ENCODE results near the gene CARD11. TPM values are rescaled to one million over a fixed set of nuclear protein-coding genes. Genes with fewer than 3 reads are reported as not detected.

Gene CARD11
- total and polyA plus RNA-seq, 5 donors from 2014 or later: 7.1 to 118 (median 10.8) TPM

DNA sequence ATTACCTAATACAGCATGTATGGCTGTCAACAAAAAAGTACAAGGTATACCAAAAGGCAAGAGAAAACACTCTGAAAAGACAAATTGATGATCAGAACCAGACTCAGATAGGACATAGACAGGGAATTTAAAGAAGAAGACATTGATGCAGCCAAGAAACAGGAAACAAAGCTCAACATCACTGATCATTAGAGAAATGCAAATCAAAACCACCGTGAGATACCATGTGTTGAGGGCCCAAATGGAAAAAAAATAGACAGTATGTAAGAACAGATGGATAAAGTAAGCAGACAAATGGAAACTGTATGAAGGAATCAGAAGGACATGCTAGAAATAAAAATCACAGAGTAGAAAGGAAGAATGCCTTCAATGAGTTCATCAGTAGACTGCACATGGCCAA lies 23.3 kb downstream of the CARD11 start:
- no peak for ATAC-seq (ENCODE audit: low read depth in 2 of 2)
- Mint-ChIP-seq H3K4me3 (no peak overlapping the region), H3K27me3 (no peaks in the 10 kb centered on the region), H3K36me3 (peaks cover 64% of the 10 kb centered on the region), H3K27ac (peak overlapping the region in 2 of 3 donors; percentile 8 to 67), H3K9me3 (peaks cover 0 to 31% (median 7%) of the 10 kb centered on the region in 7 donors), H3K4me1 (peaks cover 18 to 50% (median 22%) of the 10 kb centered on the region in 4 donors)
- no peak overlapping the region for H3K4me3 ChIP-seq (ENCODE audit: low read depth, low read length)
- no peaks in the 10 kb centered on the region for H3K27me3 ChIP-seq (ENCODE audit: control insufficient read depth, insufficient read depth, low read length)
- H3K36me3 ChIP-seq (ENCODE audit: control insufficient read depth, insufficient read depth, low read length): peaks cover 53% of the 10 kb centered on the region
- no peaks in the 10 kb centered on the region for H3K4me1 ChIP-seq (ENCODE audit: control insufficient read depth, insufficient read depth, low read length, poor library complexity, severe bottlenecking)
- H3K27ac ChIP-seq (ENCODE audit: insufficient read depth, low read length, poor library complexity, severe bottlenecking): no peak overlapping the region
- DNase-seq: no peak
- peaks cover 15 to 19% of the 10 kb centered on the region in 2 experiments for H3K9me3 ChIP-seq (ENCODE audit: control insufficient read depth in 2 of 2, low read length in 2 of 2)

DNA sequence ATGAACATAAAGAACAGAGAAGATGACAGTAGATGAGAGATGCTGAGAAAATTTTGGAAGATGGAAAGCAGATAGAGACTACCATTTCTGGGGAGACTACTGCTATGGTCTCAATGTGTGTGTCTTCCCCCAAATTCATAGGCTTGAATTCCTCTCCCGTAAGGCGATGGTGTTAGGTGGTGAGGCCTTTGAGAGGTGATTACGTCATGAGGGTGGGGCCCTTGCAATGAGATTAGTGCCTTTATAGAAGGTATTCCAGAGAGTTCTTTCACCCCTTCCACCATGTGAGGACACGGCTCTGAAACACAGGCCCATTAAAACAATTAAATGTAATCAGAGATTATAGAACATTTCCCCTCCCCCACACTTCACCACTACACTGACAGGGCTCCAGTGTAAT lies 23.9 kb downstream of the CARD11 start:
- H3K4me3 Mint-ChIP-seq: peak overlapping the region in 1 of 4 donors; percentile 28
- peaks cover 57% of the 10 kb centered on the region for H3K36me3 Mint-ChIP-seq
- no peak for DNase-seq
- Histone ChIP-seq H3K4me1 (ENCODE audit: control insufficient read depth, insufficient read depth, low read length, poor library complexity, severe bottlenecking) (no peaks in the 10 kb centered on the region), H3K4me3 (ENCODE audit: low read depth, low read length) (no peak overlapping the region), H3K9me3 (ENCODE audit: control insufficient read depth in 2 of 2, low read length in 2 of 2) (peaks cover 15 to 19% of the 10 kb centered on the region in 2 experiments), H3K27ac (ENCODE audit: insufficient read depth, low read length, poor library complexity, severe bottlenecking) (no peak overlapping the region), H3K27me3 (ENCODE audit: control insufficient read depth, insufficient read depth, low read length) (no peaks in the 10 kb centered on the region), H3K36me3 (ENCODE audit: control insufficient read depth, insufficient read depth, low read length) (peaks cover 54% of the 10 kb centered on the region)
- no peaks in the 10 kb centered on the region for H3K27me3 Mint-ChIP-seq
- H3K4me1 Mint-ChIP-seq: peaks cover 18 to 50% (median 20%) of the 10 kb centered on the region in 4 donors
- H3K9me3 Mint-ChIP-seq: peaks cover 0 to 29% (median 7%) of the 10 kb centered on the region in 7 donors
- H3K27ac Mint-ChIP-seq: no peak overlapping the region
- no peak for ATAC-seq (ENCODE audit: low read depth in 2 of 2)

DNA sequence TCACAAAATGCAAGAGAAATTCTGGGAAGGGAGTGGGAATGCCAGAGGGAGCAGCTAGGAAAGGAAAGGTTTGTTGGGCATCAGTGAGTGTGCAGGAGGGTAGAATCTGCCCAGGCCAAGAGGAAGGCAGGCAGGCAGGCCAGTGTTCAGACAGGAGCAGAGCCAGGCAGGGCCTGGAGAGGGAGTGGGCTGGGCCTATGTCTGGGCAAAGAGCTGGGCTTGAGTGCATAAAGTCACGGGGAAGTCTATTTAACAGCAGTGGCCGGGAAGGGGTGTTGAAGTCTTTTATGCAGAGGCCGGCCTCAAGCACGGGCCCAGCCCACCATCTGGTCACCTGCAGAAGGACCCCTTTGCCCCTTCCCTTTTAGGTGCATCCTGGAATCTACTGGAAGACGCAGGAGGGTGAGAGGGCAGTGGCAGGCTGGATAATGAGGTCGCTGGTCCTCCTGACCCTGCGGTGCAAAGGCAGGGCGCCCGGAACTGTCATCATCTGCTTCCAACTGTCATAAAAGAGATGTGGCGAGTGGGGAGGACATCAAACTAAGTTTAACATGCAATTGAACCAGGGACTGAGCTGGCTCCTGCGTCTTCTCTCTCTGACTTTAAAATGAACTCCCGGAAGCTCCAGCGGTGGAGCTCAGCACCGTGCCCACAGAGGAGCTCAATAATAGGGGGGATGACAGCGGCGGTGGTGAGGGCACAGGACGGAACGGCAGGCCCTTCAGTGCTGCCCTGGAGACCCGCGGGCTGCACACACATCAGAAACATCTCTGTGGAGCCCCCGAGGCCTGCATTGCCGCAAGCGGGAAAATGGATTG lies 29.5 kb downstream of the CARD11 start:
- Histone ChIP-seq H3K36me3 (ENCODE audit: control insufficient read depth, insufficient read depth, low read length) (peaks cover 40% of the 10 kb centered on the region), H3K4me1 (ENCODE audit: control insufficient read depth, insufficient read depth, low read length, poor library complexity, severe bottlenecking) (peaks cover 23% of the 10 kb centered on the region), H3K27me3 (ENCODE audit: control insufficient read depth, insufficient read depth, low read length) (no peaks in the 10 kb centered on the region), H3K4me3 (ENCODE audit: low read depth, low read length) (no peak overlapping the region), H3K27ac (ENCODE audit: insufficient read depth, low read length, poor library complexity, severe bottlenecking) (no peak overlapping the region), H3K9me3 (ENCODE audit: control insufficient read depth in 2 of 2, low read length in 2 of 2) (no peaks in the 10 kb centered on the region)
- no peak for DNase-seq
- Mint-ChIP-seq H3K36me3 (peaks cover 31% of the 10 kb centered on the region), H3K27me3 (no peaks in the 10 kb centered on the region), H3K27ac (peak overlapping the region in 1 of 3 donors; percentile 76), H3K4me1 (peaks cover 7 to 65% (median 40%) of the 10 kb centered on the region in 4 donors), H3K4me3 (no peak overlapping the region), H3K9me3 (peaks cover 0 to 4% (median 0%) of the 10 kb centered on the region in 7 donors)
- ATAC-seq (ENCODE audit: low read depth in 2 of 2): no peak

DNA sequence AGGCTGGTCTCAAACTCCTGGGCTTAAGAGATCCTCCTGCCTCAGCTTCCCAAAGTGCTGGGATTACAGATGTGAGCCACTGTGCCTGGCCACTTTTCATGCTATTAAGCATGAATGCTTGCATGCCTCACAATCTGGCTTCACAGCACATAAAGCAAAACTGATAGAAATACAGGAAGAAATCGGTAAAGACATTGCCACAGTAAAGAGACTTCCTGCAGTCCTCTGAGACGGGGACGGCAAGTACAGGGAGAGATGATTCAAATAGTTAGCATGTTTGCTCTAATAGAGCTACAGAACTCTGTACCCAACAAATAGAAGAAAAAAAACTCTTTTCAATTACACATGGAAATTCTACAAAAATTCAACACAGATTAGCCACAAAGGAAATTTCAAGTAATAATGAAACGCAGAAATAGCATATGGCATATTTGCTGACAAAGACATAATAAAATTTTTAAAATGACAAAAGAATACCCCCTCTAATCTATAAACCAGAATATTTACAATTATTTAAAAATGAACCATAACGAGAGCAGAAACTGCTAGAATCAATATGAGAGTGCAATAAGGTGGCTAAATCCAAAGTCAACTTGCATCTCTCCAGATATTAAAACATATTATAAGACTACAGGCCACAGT lies 32.3 kb downstream of the CARD11 start:
- H3K27me3 Mint-ChIP-seq: no peaks in the 10 kb centered on the region
- peaks cover 39% of the 10 kb centered on the region for H3K36me3 ChIP-seq (ENCODE audit: control insufficient read depth, insufficient read depth, low read length)
- DNase-seq: peak in 2 of 3 donors; percentile 8 to 51
- H3K9me3 Mint-ChIP-seq: peaks cover 0 to 4% (median 0%) of the 10 kb centered on the region in 7 donors
- peaks cover 14 to 80% (median 57%) of the 10 kb centered on the region in 4 donors for H3K4me1 Mint-ChIP-seq
- H3K27ac ChIP-seq (ENCODE audit: insufficient read depth, low read length, poor library complexity, severe bottlenecking): peak overlapping the region; percentile 17
- peaks cover 42% of the 10 kb centered on the region for H3K36me3 Mint-ChIP-seq
- peak overlapping the region; percentile 45 for H3K4me3 ChIP-seq (ENCODE audit: low read depth, low read length)
- H3K4me3 Mint-ChIP-seq: peak overlapping the region in 3 of 4 donors; percentile 6 to 51 (median 32)
- H3K27ac Mint-ChIP-seq: peak overlapping the region; percentile 59 to 79 (median 71)
- no peaks in the 10 kb centered on the region for H3K27me3 ChIP-seq (ENCODE audit: control insufficient read depth, insufficient read depth, low read length)
- peak; percentile 46 to 55 for ATAC-seq (ENCODE audit: low read depth in 2 of 2)
- H3K9me3 ChIP-seq (ENCODE audit: control insufficient read depth in 2 of 2, low read length in 2 of 2): no peaks in the 10 kb centered on the region
- H3K4me1 ChIP-seq (ENCODE audit: control insufficient read depth, insufficient read depth, low read length, poor library complexity, severe bottlenecking): peaks cover 27% of the 10 kb centered on the region

DNA sequence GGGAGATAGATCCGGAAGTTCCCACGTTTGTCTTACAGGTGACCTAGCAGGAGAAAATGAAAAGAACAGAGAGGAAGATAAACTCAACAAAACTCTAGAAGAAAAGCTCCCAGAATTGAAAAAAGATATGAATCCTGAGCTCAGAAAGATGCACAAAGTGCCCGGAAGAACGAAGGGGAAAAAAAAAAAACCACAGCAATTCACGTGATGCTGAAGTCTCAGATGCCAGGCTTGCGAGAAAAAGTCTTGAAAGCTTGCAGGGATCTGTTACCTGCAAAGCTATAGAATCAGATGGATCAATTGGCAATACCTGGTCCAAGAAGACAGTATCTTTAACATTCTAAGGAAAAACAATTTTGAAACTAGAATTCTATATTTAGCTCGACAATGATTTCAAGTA lies 33.5 kb downstream of the CARD11 start:
- H3K9me3 ChIP-seq (ENCODE audit: control insufficient read depth in 2 of 2, low read length in 2 of 2): no peaks in the 10 kb centered on the region
- DNase-seq: no peak
- H3K27ac ChIP-seq (ENCODE audit: insufficient read depth, low read length, poor library complexity, severe bottlenecking): no peak overlapping the region
- peaks cover 39% of the 10 kb centered on the region for H3K36me3 ChIP-seq (ENCODE audit: control insufficient read depth, insufficient read depth, low read length)
- Mint-ChIP-seq H3K27ac (no peak overlapping the region), H3K9me3 (peaks cover 0 to 4% (median 0%) of the 10 kb centered on the region in 7 donors), H3K4me3 (peak overlapping the region in 1 of 4 donors; percentile 6), H3K4me1 (peaks cover 14 to 79% (median 58%) of the 10 kb centered on the region in 4 donors), H3K27me3 (no peaks in the 10 kb centered on the region), H3K36me3 (peaks cover 42% of the 10 kb centered on the region)
- no peak overlapping the region for H3K4me3 ChIP-seq (ENCODE audit: low read depth, low read length)
- H3K27me3 ChIP-seq (ENCODE audit: control insufficient read depth, insufficient read depth, low read length): no peaks in the 10 kb centered on the region
- no peak for ATAC-seq (ENCODE audit: low read depth in 2 of 2)
- H3K4me1 ChIP-seq (ENCODE audit: control insufficient read depth, insufficient read depth, low read length, poor library complexity, severe bottlenecking): peaks cover 27% of the 10 kb centered on the region

DNA sequence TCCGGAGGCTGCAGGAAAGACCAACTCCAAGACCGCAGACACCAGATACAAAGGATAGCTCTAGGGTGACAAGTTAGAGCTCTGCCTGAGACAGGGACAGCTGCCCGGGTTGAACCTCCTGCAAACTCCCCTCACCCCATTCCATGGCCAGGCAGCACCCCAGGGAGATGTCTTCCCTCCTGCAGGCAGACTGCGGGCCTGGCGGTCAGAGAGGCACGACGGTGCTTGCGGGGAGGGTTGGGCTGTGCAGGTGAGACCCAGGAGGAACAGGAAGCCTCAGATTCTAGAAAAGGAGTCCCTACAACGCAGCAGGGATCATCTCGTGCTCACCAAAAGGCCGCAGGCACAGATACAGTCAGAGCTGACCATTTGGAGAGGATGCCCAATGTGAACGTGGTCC lies 34.6 kb downstream of the CARD11 start:
- Histone ChIP-seq H3K4me1 (ENCODE audit: control insufficient read depth, insufficient read depth, low read length, poor library complexity, severe bottlenecking) (peaks cover 27% of the 10 kb centered on the region), H3K4me3 (ENCODE audit: low read depth, low read length) (no peak overlapping the region), H3K27me3 (ENCODE audit: control insufficient read depth, insufficient read depth, low read length) (no peaks in the 10 kb centered on the region), H3K9me3 (ENCODE audit: control insufficient read depth in 2 of 2, low read length in 2 of 2) (no peaks in the 10 kb centered on the region), H3K36me3 (ENCODE audit: control insufficient read depth, insufficient read depth, low read length) (peaks cover 33% of the 10 kb centered on the region), H3K27ac (ENCODE audit: insufficient read depth, low read length, poor library complexity, severe bottlenecking) (no peak overlapping the region)
- DNase-seq: no peak
- ATAC-seq (ENCODE audit: low read depth in 2 of 2): no peak
- no peaks in the 10 kb centered on the region for H3K27me3 Mint-ChIP-seq
- H3K36me3 Mint-ChIP-seq: peaks cover 38% of the 10 kb centered on the region
- H3K27ac Mint-ChIP-seq: peak overlapping the region in 1 of 3 donors; percentile 42
- peaks cover 0 to 4% (median 0%) of the 10 kb centered on the region in 7 donors for H3K9me3 Mint-ChIP-seq
- peak overlapping the region in 1 of 4 donors; percentile 21 for H3K4me3 Mint-ChIP-seq
- peaks cover 14 to 73% (median 53%) of the 10 kb centered on the region in 4 donors for H3K4me1 Mint-ChIP-seq

DNA sequence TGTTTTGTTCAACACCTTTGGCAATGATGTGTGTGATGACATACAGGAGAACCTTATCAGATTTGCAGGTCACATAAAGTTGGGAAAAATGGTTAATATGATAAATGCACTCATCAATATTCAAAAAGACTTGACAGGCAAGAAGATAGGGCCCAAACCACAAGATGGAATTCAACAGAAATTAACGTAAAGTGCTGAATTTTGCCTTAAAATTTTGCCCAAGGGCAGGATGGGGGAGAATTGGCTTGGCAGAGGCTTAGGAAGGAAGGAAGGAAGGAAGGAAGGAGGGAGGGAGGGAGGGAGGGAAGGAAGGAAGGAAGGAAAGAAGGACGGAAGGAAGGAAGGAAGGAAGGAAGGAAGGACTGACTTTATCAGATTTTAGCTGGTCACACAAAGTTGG lies 35.3 kb downstream of the CARD11 start:
- Histone ChIP-seq H3K27me3 (ENCODE audit: control insufficient read depth, insufficient read depth, low read length) (no peaks in the 10 kb centered on the region), H3K4me1 (ENCODE audit: control insufficient read depth, insufficient read depth, low read length, poor library complexity, severe bottlenecking) (peaks cover 27% of the 10 kb centered on the region), H3K36me3 (ENCODE audit: control insufficient read depth, insufficient read depth, low read length) (peaks cover 29% of the 10 kb centered on the region), H3K27ac (ENCODE audit: insufficient read depth, low read length, poor library complexity, severe bottlenecking) (no peak overlapping the region), H3K4me3 (ENCODE audit: low read depth, low read length) (no peak overlapping the region), H3K9me3 (ENCODE audit: control insufficient read depth in 2 of 2, low read length in 2 of 2) (no peaks in the 10 kb centered on the region)
- H3K4me3 Mint-ChIP-seq: peak overlapping the region in 2 of 4 donors; percentile 48 to 55
- peaks cover 34% of the 10 kb centered on the region for H3K36me3 Mint-ChIP-seq
- no peak for DNase-seq
- H3K9me3 Mint-ChIP-seq: peaks cover 0 to 4% (median 0%) of the 10 kb centered on the region in 7 donors
- no peak for ATAC-seq (ENCODE audit: low read depth in 2 of 2)
- H3K4me1 Mint-ChIP-seq: peaks cover 14 to 75% (median 54%) of the 10 kb centered on the region in 4 donors
- H3K27me3 Mint-ChIP-seq: no peaks in the 10 kb centered on the region
- H3K27ac Mint-ChIP-seq: peak overlapping the region in 2 of 3 donors; percentile 20 to 40
